GM18507 (cell line): Measurements from ENCODE around the gene HORMAD2.
"Not testable (repeated sequence)": the region's sequence is repeated elsewhere in the genome, so short reads cannot be mapped to it uniquely, and the experiment has no call there.

Experiments used
- DNase-seq: peaks from one replicate; pipeline ENCODE4 v3.0.0; 2011; ENCODE audit warnings: low read depth; ENCODE audit not compliant: insufficient read length; ENCODE audit errors: extremely low spot score
- FAIRE-seq: peaks from 2 replicates; lab custom pipeline; 2011; peaks lifted over from hg19 to GRCh38; lab: Jason Lieb, UNC

HORMAD2 gene

DNA sequence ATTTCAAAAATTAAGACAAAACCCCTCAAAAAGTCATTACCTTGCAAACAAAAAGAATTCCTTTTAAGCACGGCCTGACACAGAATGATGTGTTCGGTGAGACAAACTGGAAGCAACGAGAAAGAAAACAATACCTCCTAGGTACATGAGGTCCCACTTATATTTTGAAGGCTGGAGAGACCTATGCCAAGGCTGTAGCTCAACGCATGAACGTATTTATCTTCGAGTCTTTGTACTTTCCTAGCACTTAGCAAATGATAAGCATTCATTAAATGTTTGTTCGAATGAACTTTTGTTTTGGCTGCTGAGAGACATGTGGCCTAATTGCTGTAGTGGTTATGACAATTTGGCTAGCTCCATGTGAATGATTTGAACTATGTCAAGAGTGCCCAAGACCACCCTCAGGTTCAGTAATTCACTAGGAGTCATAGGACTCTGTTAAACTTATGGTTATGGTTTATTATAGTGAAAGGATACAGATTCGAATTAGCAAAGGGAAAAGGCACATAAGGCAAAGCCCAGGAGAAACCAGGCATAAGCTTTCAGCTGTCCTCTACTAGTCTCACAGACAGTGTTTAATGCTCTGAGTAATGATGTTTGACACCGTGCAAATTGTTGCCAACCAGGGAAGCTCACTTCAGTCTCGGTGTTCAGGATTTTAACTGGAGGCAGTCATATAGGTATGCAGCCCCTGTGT lies 26.0 kb upstream of the HORMAD2 start:
- FAIRE-seq: no peak
- DNase-seq: no peak

DNA sequence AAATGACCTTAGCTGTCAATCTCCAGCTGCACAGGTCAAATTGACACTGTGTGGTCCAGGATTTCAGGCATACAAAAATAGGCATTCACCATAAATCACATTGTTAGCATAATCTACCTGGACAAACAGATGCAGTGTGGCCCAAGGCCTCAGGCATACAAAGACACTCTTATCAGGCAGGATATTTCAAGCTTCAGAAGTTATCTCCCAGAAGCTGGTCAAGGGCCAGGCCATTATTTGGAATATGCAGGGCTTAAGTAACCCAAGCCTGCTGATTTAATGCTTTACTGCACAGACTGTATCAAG lies 25.5 kb upstream of the HORMAD2 start:
- FAIRE-seq: no peak

GRCh38 chr22:30056015-30056414 lies 24.2 kb upstream of the HORMAD2 start:
- FAIRE-seq (no peak), DNase-seq (no peak)

More for the DNA sequence above, 25.5 kb upstream of the HORMAD2 start:
- DNase-seq: no peak

- DNase-seq (no peak), FAIRE-seq (no peak)
Observed at GRCh38 chr22:30057375-30057774, 22.9 kb upstream of the HORMAD2 start.

- not testable (repeated sequence) for DNase-seq, FAIRE-seq
Observed at GRCh38 chr22:30059346-30060020, 20.8 kb upstream of the HORMAD2 start.

- not testable (repeated sequence) for FAIRE-seq
Observed at GRCh38 chr22:30061094-30061493, 19.2 kb upstream of the HORMAD2 start.

GRCh38 chr22:30062259-30062658 lies 18.0 kb upstream of the HORMAD2 start:
- DNase-seq (no peak), FAIRE-seq (no peak)

More at GRCh38 chr22:30061094-30061493, 19.2 kb upstream of the HORMAD2 start:
- DNase-seq: not testable (repeated sequence)

DNA sequence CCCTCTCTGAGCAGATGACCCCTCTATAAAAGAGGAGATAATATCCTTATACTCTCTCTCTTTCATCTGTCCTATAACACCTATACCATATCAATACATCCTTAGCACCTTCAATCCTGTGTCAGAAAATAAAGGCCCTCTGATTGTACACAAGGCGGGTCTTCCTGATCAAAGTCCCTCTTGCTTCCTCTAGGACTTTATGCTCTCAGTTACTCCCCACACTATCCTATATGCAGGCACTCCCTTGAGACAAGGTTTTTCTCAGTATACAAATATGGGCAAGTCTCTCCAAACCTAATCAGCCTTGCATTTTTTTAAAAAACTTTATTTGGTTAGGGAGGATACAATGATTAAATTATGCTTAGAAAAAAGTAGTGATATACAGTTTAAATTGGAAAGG lies 17.3 kb upstream of the HORMAD2 start:
- DNase-seq (no peak), FAIRE-seq (no peak)

- FAIRE-seq: no peak
- DNase-seq: no peak
Observed at GRCh38 chr22:30064172-30064571, 16.1 kb upstream of the HORMAD2 start.

- FAIRE-seq (no peak), DNase-seq (no peak)
Observed at GRCh38 chr22:30073743-30074142, 6.5 kb upstream of the HORMAD2 start.

- FAIRE-seq (no peak), DNase-seq (no peak)
Observed at GRCh38 chr22:30074147-30074546, 6.1 kb upstream of the HORMAD2 start.

- DNase-seq (no peak), FAIRE-seq (peak; percentile 67)
Observed at GRCh38 chr22:30074994-30075393, 5.3 kb upstream of the HORMAD2 start.

DNA sequence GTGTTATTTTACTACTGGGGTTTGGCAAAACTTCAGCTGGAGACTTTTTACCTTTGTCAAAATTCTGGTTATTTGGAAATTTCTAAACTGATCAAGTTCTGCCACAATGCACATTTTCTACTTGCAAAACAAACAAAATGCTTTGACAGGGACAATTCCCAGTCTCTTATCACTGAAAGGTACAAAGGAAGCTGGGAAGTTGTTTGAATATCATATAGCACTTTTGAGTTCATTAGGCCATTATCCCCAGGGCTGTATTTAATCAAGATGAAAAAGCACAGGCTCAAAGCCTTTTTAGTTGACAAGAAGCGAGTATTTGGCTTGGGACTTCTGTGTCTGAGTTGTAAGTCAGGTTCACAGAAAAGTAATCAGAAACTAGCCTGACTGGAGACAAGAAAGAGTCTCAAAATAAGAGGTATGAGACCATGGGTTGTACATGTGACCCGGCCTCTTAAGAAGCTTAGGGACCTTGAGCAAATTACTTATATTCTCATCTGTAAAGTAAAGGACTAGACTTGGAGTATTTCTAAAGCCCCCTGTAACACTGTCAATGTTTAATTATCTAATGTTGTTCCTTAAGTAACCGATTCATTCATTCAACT lies 2.9 kb upstream of the HORMAD2 start:
- FAIRE-seq (no peak), DNase-seq (no peak)

- DNase-seq: no peak
- peak; percentile 73 for FAIRE-seq
Observed at GRCh38 chr22:30078320-30079311, 1.6 kb upstream of the HORMAD2 start.

GRCh38 chr22:30080805-30081204 lies 541 bp downstream of the HORMAD2 start:
- DNase-seq: no peak
- FAIRE-seq: no peak

GRCh38 chr22:30086496-30086895 lies 6.2 kb downstream of the HORMAD2 start:
- FAIRE-seq: no peak
- no peak for DNase-seq

GRCh38 chr22:30087037-30087436 lies 6.8 kb downstream of the HORMAD2 start:
- not testable (repeated sequence) for DNase-seq, FAIRE-seq

DNA sequence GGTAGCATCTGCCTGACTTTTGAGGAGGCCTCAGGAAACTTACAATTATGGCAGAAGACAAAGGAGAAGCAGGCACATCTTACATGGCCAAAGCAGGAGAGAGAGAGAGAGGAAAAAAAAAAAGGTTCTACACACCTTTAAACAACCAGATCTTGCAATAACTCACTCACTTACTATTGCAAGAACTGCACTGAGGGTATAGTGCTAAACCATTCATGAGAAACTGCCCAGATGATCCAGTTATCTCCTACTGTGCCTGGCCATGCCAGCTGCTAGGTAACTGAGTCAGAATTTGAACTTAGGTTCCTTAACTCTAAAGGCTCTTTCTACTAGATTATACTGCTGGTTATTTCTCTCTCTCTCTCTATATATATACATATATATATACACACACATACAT lies 7.3 kb downstream of the HORMAD2 start:
- FAIRE-seq: no peak
- no peak for DNase-seq

GRCh38 chr22:30088468-30088867 lies 8.2 kb downstream of the HORMAD2 start:
- FAIRE-seq (no peak), DNase-seq (no peak)

DNA sequence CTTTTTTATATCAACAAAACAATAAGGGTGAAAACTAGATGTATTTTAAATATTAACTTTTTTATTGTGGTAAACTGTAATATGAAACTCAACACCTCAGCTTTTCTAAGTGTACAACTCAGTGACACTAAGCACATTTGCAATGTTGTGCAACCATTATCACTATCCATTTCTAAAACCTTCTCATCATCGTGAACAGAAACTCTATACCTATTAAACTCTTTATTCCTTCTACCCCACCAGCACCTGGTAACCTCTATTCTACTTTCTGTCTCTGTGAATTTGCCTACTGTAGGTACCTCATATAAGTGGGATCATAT lies 9.4 kb downstream of the HORMAD2 start:
- no peak for FAIRE-seq
- DNase-seq: no peak
